ENCODE measurements around the gene CCDC198. TPM values are rescaled to one million over a fixed set of nuclear protein-coding genes. Genes with fewer than 3 reads are reported as not detected.

The CCDC198 gene
- total and polyA plus RNA-seq, 10 donors = not detected

DNA sequence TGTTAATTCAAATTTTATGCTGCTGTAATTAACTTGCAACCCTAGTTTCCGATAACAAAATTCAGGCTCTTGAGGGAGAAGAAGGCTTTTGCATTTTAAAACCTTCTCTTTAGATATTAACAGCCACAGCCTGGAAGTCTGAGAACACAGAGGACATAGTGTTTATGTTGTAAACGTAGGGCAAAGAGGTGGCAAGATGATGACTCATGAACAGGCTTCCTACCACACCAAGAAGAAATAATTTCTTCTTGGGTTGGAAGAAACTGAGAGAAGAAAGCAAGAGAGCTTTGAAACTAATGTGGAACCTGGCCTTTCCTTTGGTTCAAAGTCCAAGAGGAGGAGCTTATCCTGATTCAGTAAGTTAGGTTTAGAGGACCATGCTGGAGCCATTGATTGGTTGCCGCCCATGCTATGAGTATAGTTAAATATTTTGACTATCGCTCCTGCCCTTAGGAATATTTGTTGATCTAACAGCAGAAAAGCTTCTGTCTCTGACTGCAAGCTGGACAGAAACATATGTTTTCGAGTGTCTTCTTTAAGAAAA lies 31.8 kb downstream of the CCDC198 start:
- no peak overlapping the region for H3K4me3 ChIP-seq
- H3K27me3 ChIP-seq (replicated peaks in 1 of 7) = no peaks in the 10 kb centered on the region
- no peaks in the 10 kb centered on the region for H3K9me3 ChIP-seq
- no peak for TF ChIP-seq POLR2A (IDR thresholded peaks at IDR 0.05)
- TF ChIP-seq, protein P1, sequence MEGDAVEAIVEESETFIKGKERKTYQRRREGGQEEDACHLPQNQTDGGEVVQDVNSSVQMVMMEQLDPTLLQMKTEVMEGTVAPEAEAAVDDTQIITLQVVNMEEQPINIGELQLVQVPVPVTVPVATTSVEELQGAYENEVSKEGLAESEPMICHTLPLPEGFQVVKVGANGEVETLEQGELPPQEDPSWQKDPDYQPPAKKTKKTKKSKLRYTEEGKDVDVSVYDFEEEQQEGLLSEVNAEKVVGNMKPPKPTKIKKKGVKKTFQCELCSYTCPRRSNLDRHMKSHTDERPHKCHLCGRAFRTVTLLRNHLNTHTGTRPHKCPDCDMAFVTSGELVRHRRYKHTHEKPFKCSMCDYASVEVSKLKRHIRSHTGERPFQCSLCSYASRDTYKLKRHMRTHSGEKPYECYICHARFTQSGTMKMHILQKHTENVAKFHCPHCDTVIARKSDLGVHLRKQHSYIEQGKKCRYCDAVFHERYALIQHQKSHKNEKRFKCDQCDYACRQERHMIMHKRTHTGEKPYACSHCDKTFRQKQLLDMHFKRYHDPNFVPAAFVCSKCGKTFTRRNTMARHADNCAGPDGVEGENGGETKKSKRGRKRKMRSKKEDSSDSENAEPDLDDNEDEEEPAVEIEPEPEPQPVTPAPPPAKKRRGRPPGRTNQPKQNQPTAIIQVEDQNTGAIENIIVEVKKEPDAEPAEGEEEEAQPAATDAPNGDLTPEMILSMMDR (IDR thresholded peaks at IDR 0.05 in 8 of 11, conservative IDR thresholded peaks at IDR 0.05 in 3 of 11) = no peak
- no peak for TF ChIP-seq POLR2AphosphoS5 (IDR thresholded peaks at IDR 0.05)
- intact Hi-C loops (cut with DNase I; ENCODE audit: low total_unique reads) = no loop called here
- WGBS, 5 donors = 82 to 87% (median 85%) methylated on average over 5 of the region's 5 CpGs
- no peak for DNase-seq
- H3K27ac ChIP-seq = no peak overlapping the region
- no peaks in the 10 kb centered on the region for H3K36me3 ChIP-seq
- H3K4me1 ChIP-seq = no peaks in the 10 kb centered on the region

DNA sequence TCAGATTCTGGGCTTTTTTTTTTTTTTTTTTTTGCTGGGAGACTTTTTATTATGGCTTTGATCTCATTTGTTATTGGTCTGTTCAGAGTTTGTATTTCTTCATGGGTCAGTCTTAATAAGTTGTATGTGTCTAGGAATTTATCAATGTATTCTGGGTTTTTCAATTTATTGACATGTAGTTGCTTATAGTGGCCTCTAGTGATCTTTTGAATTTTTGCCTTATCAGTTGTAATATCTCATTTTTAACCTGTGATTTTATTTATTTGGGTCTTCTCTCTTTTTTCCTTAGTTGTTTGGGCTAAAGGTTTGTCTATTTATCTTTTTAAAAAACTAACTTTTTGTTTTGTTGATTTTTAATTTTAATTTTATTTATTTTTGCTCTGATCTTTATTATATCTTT lies 57.7 kb downstream of the CCDC198 start:
- Histone ChIP-seq H3K9me3 (peaks cover 0 to 15% (median 0%) of the 10 kb centered on the region in 8 donors), H3K4me1 (no peaks in the 10 kb centered on the region), H3K27me3 (replicated peaks in 1 of 7) (no peaks in the 10 kb centered on the region), H3K4me3 (no peak overlapping the region), H3K36me3 (no peaks in the 10 kb centered on the region), H3K27ac (no peak overlapping the region)
- intact Hi-C loops (cut with DNase I; ENCODE audit: low total_unique reads) = no loop called here
- no peak for TF ChIP-seq POLR2A (IDR thresholded peaks at IDR 0.05)
- no peak for DNase-seq

DNA sequence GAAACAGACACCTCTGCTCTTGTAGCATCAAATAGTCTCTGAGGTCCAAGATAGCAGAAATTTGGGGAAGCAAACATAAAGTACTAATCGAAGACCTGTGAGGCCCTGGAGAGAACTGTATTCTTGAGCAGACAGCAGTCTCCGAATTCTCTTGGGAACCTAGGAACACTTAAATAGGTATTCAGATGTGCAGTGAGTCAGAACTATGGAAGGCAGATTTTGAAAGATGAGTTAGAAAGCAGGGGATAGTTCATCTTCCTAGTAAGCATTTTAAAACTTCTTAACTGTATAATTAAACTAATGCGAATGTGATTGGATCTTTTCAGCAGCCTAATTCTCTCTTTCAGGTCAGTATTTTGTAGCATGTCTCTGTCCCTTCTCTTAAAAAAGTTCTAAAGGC lies 72.7 kb downstream of the CCDC198 start:
- no peaks in the 10 kb centered on the region for H3K36me3 ChIP-seq
- no peaks in the 10 kb centered on the region for H3K9me3 ChIP-seq
- TF ChIP-seq, protein P1 (IDR thresholded peaks at IDR 0.05 in 8 of 11, conservative IDR thresholded peaks at IDR 0.05 in 3 of 11) = no peak
- TF ChIP-seq POLR2A (IDR thresholded peaks at IDR 0.05) (no peak), POLR2AphosphoS5 (IDR thresholded peaks at IDR 0.05) (no peak)

DNA sequence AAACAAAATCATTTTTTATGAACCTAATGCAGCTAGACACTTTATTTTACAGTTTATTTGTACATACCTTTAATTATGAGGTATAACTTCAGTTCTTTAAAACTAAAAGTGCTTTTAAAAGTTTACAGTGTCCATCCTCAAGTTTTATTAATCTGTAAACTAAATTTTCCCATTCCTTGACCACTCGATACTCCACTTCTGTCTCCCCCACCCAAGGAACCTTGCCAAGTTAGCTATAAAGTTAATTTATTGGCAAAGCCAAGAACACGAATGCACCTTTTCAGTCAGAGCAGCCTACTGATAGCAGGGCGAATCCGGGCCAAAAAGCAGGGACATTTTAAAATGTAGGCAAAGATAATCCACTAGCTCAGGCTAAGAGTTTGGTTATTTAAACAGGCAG lies 73.6 kb downstream of the CCDC198 start:
- WGBS, 5 donors = 81 to 90% (median 87%) methylated on average over 4 of the region's 4 CpGs
- Histone ChIP-seq H3K27me3 (replicated peaks in 1 of 7) (no peaks in the 10 kb centered on the region), H3K36me3 (no peaks in the 10 kb centered on the region), H3K27ac (no peak overlapping the region), H3K4me1 (no peaks in the 10 kb centered on the region), H3K9me3 (no peaks in the 10 kb centered on the region), H3K4me3 (no peak overlapping the region)
- intact Hi-C loops (cut with DNase I; ENCODE audit: low total_unique reads) = no loop called here
- no peak for DNase-seq
- TF ChIP-seq POLR2AphosphoS5 (IDR thresholded peaks at IDR 0.05) (no peak), POLR2A (IDR thresholded peaks at IDR 0.05) (no peak)

More for the DNA sequence above, 72.7 kb downstream of the CCDC198 start:
- Histone ChIP-seq H3K27ac (no peak overlapping the region), H3K4me1 (no peaks in the 10 kb centered on the region), H3K4me3 (no peak overlapping the region), H3K27me3 (replicated peaks in 1 of 7) (no peaks in the 10 kb centered on the region)
- intact Hi-C loops (cut with DNase I; ENCODE audit: low total_unique reads) = no loop called here
- 90 to 98% (median 91%) methylated on average over 3 of the region's 3 CpGs for WGBS, 5 donors
- DNase-seq = no peak

Other genes starting within 250 kb of the CCDC198 start
- 10 to 100 TPM; 48.6 to 77.2 (median 60.6) TPM for gene EXOC5, start 225.0 kb downstream of the CCDC198 start, total RNA-seq
- gene EXOC5, start 225.0 kb downstream of the CCDC198 start, polyA plus RNA-seq = 10 to 100 TPM in 2 of 3 donors, 1 to 10 TPM in 1; 8.8 to 14.4 (median 12.2) TPM
- 10 to 100 TPM; 31.5 to 47.9 (median 43.7) TPM for gene AP5M1, start 224.9 kb downstream of the CCDC198 start, total RNA-seq
- gene AP5M1, start 224.9 kb downstream of the CCDC198 start, polyA plus RNA-seq = 1 to 10 TPM; 6.1 to 8.8 (median 6.9) TPM
- gene NAA30, start 103.3 kb downstream of the CCDC198 start, total RNA-seq = 10 to 100 TPM; 13.6 to 24.4 (median 17.9) TPM
- gene NAA30, start 103.3 kb downstream of the CCDC198 start, polyA plus RNA-seq = 1 to 10 TPM; 2.8 to 6.8 (median 4.6) TPM